ENCODE measurements around the gene C1orf174. TPM values are rescaled to one million over a fixed set of nuclear protein-coding genes. Genes with fewer than 3 reads are reported as not detected.

The C1orf174 gene
- polyA plus RNA-seq, 3 donors, result 25.0 to 31.0 (median 28.0) TPM

GRCh38 chr1:3903141-3904005 is 3.3 kb upstream of the C1orf174 start:
- no peak for DNase-seq (ENCODE audit: extremely low read depth in 1 of 11, low read depth in 9 of 11, low spot score in 4 of 11)

- no peak for DNase-seq (ENCODE audit: extremely low read depth in 1 of 11, low read depth in 9 of 11, low spot score in 4 of 11)
These were observed 2.6 kb upstream of the C1orf174 start for GRCh38 chr1:3902571-3903091.

GRCh38 chr1:3902111-3902511 is 2.0 kb upstream of the C1orf174 start:
- DNase-seq (ENCODE audit: extremely low read depth in 1 of 11, low read depth in 9 of 11, low spot score in 4 of 11), result no peak

GRCh38 chr1:3900969-3901529 is 977 bp upstream of the C1orf174 start:
- peak; percentile 87 to 97 (median 94) for DNase-seq (ENCODE audit: extremely low read depth in 1 of 11, low read depth in 9 of 11, low spot score in 4 of 11)

GRCh38 chr1:3899754-3900149 is 320 bp downstream of the C1orf174 start:
- DNase-seq (ENCODE audit: extremely low read depth in 1 of 11, low read depth in 9 of 11, low spot score in 4 of 11), result peak in 2 of 11 donors; percentile 9 to 31

GRCh38 chr1:3898994-3899753 is 898 bp downstream of the C1orf174 start:
- no peak for DNase-seq (ENCODE audit: extremely low read depth in 1 of 11, low read depth in 9 of 11, low spot score in 4 of 11)

- DNase-seq (ENCODE audit: extremely low read depth in 1 of 11, low read depth in 9 of 11, low spot score in 4 of 11), result no peak
These were observed 1.7 kb downstream of the C1orf174 start for GRCh38 chr1:3898475-3898735.

GRCh38 chr1:3896396-3897000 is 3.6 kb downstream of the C1orf174 start:
- no peak for DNase-seq (ENCODE audit: extremely low read depth in 1 of 11, low read depth in 9 of 11, low spot score in 4 of 11)

- DNase-seq (ENCODE audit: extremely low read depth in 1 of 11, low read depth in 9 of 11, low spot score in 4 of 11), result no peak
These were observed 4.1 kb downstream of the C1orf174 start for GRCh38 chr1:3895951-3896325.

GRCh38 chr1:3895279-3895950 is 4.7 kb downstream of the C1orf174 start:
- DNase-seq (ENCODE audit: extremely low read depth in 1 of 11, low read depth in 9 of 11, low spot score in 4 of 11), result no peak

- no peak for DNase-seq (ENCODE audit: extremely low read depth in 1 of 11, low read depth in 9 of 11, low spot score in 4 of 11)
These were observed 5.3 kb downstream of the C1orf174 start for GRCh38 chr1:3894626-3895278.

GRCh38 chr1:3893190-3893589 is 6.9 kb downstream of the C1orf174 start:
- no peak for DNase-seq (ENCODE audit: extremely low read depth in 1 of 11, low read depth in 9 of 11, low spot score in 4 of 11)

- no peak for DNase-seq (ENCODE audit: extremely low read depth in 1 of 11, low read depth in 9 of 11, low spot score in 4 of 11)
These were observed 7.3 kb downstream of the C1orf174 start for GRCh38 chr1:3892748-3893147.

GRCh38 chr1:3891329-3891865 is 8.7 kb downstream of the C1orf174 start:
- DNase-seq (ENCODE audit: extremely low read depth in 1 of 11, low read depth in 9 of 11, low spot score in 4 of 11), result no peak

GRCh38 chr1:3890389-3891328 is 9.4 kb downstream of the C1orf174 start:
- DNase-seq (ENCODE audit: extremely low read depth in 1 of 11, low read depth in 9 of 11, low spot score in 4 of 11), result no peak

- DNase-seq (ENCODE audit: extremely low read depth in 1 of 11, low read depth in 9 of 11, low spot score in 4 of 11), result no peak
These were observed 10.1 kb downstream of the C1orf174 start for GRCh38 chr1:3889936-3890335.

GRCh38 chr1:3888301-3888700 is 11.8 kb downstream of the C1orf174 start:
- DNase-seq (ENCODE audit: extremely low read depth in 1 of 11, low read depth in 9 of 11, low spot score in 4 of 11), result no peak
